ENCODE measurements around the gene C20orf141.

The C20orf141 gene

DNA sequence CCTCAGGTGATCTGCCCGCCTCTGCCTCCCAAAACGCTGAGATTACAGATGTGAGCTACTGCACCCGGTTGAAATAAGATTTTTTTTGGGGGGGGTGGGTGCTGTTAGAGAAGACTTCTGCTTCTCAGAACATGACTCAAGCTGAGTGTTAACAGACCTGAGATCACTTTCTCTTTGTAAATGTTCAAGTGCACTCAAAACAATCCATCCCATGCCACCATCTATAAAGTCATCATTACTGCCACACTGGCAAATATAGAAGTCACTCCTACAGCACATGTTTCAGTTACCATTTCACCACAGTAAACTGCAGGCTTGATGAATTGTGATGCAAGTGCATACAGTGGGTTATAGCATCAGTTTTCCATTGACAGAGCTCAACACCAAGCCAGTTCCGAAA, 34.7 kb downstream of the C20orf141 start:
- no peak for DNase-seq (ENCODE audit: low read depth in 2 of 2)

DNA sequence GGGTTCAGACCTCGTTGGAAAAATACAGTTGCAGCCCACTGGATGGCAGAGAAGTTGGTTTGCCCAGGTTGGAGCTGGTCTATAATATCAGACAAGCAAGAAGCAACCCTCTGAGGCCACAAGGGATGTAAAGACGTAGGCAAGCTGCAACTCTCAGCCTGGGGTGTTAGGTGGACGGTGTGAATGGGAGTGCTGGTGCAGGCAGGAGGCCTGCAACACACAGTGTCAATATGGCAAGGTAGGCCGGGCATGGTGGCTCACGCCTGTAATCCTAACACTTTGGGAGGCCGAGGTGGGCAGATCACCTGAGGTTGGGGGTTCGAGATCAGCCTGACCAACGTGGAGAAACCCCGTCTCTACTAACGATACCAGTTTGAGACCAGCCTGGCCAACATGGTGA, 36.3 kb downstream of the C20orf141 start:
- DNase-seq (ENCODE audit: low read depth in 2 of 2), result no peak

DNA sequence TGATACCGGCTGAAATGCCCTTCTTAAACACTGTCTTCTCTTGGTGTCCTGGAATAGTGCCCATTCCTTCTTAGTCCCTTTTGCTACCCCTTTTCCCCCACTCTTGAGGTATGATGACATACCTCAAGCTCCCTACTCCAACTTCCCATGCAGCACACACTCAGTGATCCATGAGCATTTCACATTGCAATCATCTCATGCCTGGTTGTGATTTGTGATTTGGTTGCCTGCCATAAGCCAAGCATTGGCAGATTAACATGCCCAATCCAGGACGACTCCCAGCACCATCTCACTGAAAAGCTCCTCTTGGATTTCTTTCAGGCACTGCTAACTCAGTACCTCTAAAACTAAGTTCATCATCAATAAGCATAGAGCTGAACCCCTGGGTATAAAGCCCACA, 43.8 kb downstream of the C20orf141 start:
- no peak for DNase-seq (ENCODE audit: low read depth in 2 of 2)

DNA sequence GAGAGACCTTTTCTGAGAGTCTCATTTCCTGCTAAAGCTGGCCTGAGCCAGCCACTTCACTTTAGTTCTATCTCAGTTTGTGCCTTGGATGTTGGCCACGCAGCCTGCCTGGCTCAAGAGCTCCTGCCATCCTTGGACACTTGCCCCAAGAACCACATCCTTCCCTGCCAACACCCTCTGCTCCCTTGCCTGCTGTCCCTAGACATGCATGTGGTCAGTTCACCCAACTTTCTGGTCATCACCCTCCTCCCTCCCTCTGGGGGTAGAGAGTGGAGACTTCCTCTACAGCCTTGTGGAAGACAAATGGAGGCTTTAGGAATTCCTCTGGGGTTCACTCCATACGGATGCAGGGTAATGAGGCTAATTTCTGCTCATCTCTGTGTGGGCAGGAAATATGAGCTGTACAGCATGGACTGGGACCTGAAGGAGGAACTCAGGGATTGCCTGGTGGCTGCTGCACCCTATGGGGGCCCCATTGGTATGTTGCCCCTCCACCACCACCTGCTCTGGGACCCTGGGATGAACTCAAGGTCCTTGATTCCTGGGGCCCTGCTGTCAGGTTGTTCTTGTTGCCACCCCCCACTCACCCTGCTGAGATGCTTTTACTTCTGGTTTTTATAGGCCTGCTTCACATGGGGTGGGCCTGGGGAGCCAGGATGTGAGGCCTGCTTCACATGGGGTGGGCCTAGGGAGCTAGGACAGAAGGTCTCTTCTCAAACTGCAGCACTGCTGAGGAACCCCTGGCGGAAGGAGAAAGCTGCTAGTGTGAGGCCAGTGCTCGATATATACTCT, 44.7 kb downstream of the C20orf141 start:
- DNase-seq (ENCODE audit: low read depth in 2 of 2), result no peak

DNA sequence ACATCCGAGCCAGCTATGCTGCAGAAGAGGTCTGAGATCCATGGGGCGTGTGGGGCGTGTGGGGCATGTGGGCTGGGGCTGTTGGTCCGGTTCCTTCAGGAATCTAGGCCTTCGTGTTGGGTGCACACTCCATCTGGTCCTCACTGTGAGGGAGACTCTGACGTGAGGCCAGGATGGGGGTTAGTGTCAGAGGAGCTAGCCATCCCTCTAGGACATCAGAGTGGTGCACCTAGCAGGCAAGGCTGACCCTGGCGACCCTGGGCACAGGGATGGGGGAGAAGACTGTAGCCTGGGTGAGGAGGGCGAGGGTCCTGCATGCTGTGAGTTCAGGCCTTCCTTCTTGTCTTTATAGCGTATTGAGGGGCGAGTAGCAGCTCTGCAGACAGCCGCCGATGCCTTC, 49.8 kb downstream of the C20orf141 start:
- DNase-seq (ENCODE audit: low read depth in 2 of 2), result no peak

DNA sequence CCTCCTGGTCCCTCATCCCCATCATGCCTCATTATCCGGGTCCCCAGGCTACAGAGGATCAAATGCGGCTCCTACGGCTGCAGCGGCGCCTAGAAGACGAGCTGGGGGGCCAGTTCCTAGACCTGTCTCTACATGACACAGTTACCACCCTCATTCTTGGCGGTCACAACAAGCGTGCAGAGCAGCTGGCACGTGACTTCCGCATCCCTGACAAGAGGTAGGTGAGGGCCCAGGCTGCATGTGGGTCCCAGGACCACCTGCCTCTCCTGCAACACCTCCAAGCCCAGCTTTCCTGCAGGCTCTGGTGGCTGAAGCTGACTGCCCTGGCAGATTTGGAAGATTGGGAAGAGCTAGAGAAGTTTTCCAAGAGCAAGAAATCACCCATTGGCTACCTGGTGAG, 50.3 kb downstream of the C20orf141 start:
- no peak for DNase-seq (ENCODE audit: low read depth in 2 of 2)

Measured in stimulated activated CD4-positive, alpha-beta T cell treated with anti-CD3 and anti-CD28 coated beads, Interleukin-1b, Interleukin-23, amount 100 ng/mL, for 1 hour (primary cell).